ENCODE results near the gene CDH4.

DNA sequence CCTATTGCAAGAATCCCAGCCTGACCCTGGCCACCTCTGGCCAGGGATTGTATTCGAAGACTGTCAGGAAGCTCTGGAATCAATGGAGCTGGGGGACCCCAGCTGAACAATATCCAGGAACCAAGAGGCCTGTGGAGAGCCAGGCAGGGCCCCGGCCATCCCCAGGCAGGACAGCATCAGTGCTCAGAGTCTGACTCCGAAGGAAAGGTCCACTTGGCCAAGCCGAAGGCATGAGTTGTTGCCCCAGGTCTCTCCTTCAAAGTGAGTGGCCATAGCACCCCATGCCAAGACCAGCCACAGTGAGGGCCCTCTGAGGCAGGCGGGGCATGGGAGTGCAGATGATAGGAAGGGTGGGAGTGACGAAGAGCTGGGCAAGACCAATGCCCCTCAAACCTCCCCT is 193.1 kb downstream of the CDH4 start:
- TF ChIP-seq, protein P1, sequence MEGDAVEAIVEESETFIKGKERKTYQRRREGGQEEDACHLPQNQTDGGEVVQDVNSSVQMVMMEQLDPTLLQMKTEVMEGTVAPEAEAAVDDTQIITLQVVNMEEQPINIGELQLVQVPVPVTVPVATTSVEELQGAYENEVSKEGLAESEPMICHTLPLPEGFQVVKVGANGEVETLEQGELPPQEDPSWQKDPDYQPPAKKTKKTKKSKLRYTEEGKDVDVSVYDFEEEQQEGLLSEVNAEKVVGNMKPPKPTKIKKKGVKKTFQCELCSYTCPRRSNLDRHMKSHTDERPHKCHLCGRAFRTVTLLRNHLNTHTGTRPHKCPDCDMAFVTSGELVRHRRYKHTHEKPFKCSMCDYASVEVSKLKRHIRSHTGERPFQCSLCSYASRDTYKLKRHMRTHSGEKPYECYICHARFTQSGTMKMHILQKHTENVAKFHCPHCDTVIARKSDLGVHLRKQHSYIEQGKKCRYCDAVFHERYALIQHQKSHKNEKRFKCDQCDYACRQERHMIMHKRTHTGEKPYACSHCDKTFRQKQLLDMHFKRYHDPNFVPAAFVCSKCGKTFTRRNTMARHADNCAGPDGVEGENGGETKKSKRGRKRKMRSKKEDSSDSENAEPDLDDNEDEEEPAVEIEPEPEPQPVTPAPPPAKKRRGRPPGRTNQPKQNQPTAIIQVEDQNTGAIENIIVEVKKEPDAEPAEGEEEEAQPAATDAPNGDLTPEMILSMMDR (IDR thresholded peaks at IDR 0.05) = no peak
- TF ChIP-seq POLR2A (IDR thresholded peaks at IDR 0.05) (no peak), EP300 (IDR thresholded peaks at IDR 0.05) (no peak)
